Lung (tissue), 12 donors: ENCODE data around the gene MTMR4. TPM values are rescaled to one million over a fixed set of nuclear protein-coding genes. Genes with fewer than 3 reads are reported as not detected.

Experiments used
- ATAC-seq: fragments of 200-7000 bp; cut with Tn5 transposase; one replicate; pipeline ENCODE4 v1.9.1; 2020; ENCODE audit warnings: moderate number of reproducible peaks; ENCODE audit not compliant: insufficient read depth, low FRiP score
- DNase-seq, 3 donors: peaks; one replicate each; pipeline ENCODE4 v3.0.0-alpha.2; 2013 to 2017
- H3K27ac ChIP-seq, 2 donors: one replicate each; pipeline ENCODE4 v1.5.1; 2013; ENCODE audit warnings: mild to moderate bottlenecking in 2 of 2, moderate library complexity in 2 of 2, control low read depth in 1 of 2, inconsistent platforms in 1 of 2, low read depth in 1 of 2, low read length in 1 of 2
- H3K27me3 ChIP-seq, 3 donors: one replicate each; pipeline ENCODE4 v1.5.1; 2013; ENCODE audit warnings: low read length in 2 of 3; ENCODE audit not compliant: control insufficient read depth in 3 of 3, insufficient read depth in 3 of 3
- H3K36me3 ChIP-seq, 4 donors: one replicate each; pipeline ENCODE4 v1.5.1; 2013; ENCODE audit warnings: low read length in 4 of 4, mild to moderate bottlenecking in 1 of 4, moderate library complexity in 1 of 4; ENCODE audit not compliant: control insufficient read depth in 4 of 4, insufficient read depth in 4 of 4
- H3K4me1 ChIP-seq, 5 donors: one replicate each; pipeline ENCODE4 v1.5.1; 2013; ENCODE audit warnings: low read length in 5 of 5, mild to moderate bottlenecking in 2 of 5, moderate library complexity in 1 of 5; ENCODE audit not compliant: control insufficient read depth in 5 of 5, insufficient read depth in 5 of 5
- H3K4me3 ChIP-seq: one replicate; pipeline ENCODE4 v1.5.1; 2013; ENCODE audit warnings: mild to moderate bottlenecking, control low read depth, moderate library complexity
- H3K9ac ChIP-seq, 2 donors: one replicate each; pipeline ENCODE4 v1.5.1; 2013; ENCODE audit warnings: low read length in 2 of 2, control low read depth in 1 of 2; ENCODE audit not compliant: insufficient read depth in 1 of 2
- H3K9me3 ChIP-seq, 4 donors: one replicate each; pipeline ENCODE4 v1.5.1; 2013; ENCODE audit warnings: low read length in 3 of 4, mild to moderate bottlenecking in 1 of 4, moderate library complexity in 1 of 4; ENCODE audit not compliant: control insufficient read depth in 4 of 4, insufficient read depth in 3 of 4
- CTCF ChIP-seq: IDR thresholded peaks from 2 replicates; pipeline ENCODE4 v1.5.1; 2012; ENCODE audit warnings: mild to moderate bottlenecking; ENCODE audit errors: control extremely low read depth, extremely low read depth
- WGBS, 2 donors: extraction: QIAGEN DNeasy Blood & Tissue Kit; methylation state at CpG; one replicate each; pipeline ENCODE4 v1.1.7; 2013; 5-methylcytosine and 5-hydroxymethylcytosine counted together
- polyA plus RNA-seq, 2 donors: library from polyadenylated mRNA; stranded (reverse); fragments of 200-250 nt; gene quantifications; one replicate each; pipeline ENCODE4 v1.2.1, GENCODE V29; 2013
- total RNA-seq, 2 donors: library from RNA; depleted of rRNA in 1 of 2; stranded (reverse); fragments of >200 nt in 1 of 2; gene quantifications; one replicate each; pipeline ENCODE4 v1.2.1, GENCODE V29; 2014 to 2021
- donor health status: control.
- donor health status: control.
- donor health status: Bipolar disorder and iron deficiency.
- donor health status: healthy.
- donor health status: DM: yes; HTN: yes; CAD: no.

Gene MTMR4
- total and polyA plus RNA-seq, 4 donors = 12.9 to 46.1 (median 31.2) TPM

GRCh38 chr17:58513267-58513964, 1.0 kb downstream of the MTMR4 start:
- no peak for TF ChIP-seq CTCF
- H3K27ac ChIP-seq = no peak overlapping the region
- 28 to 37% methylated on average over 14 of the region's 14 CpGs for WGBS, 2 donors
- ATAC-seq = no peak
- no peaks in the 10 kb centered on the region for H3K27me3 ChIP-seq
- peak overlapping the region in 1 of 2 donors; percentile 46 for H3K9ac ChIP-seq
- H3K4me3 ChIP-seq = peak overlapping the region; percentile 71
- no peaks in the 10 kb centered on the region for H3K9me3 ChIP-seq
- H3K36me3 ChIP-seq = peaks cover 13 to 41% (median 32%) of the 10 kb centered on the region in 4 donors
- no peak for DNase-seq
- H3K4me1 ChIP-seq = peaks cover 0 to 36% (median 13%) of the 10 kb centered on the region in 5 donors

- no peaks in the 10 kb centered on the region for H3K9me3 ChIP-seq
- no peak for TF ChIP-seq CTCF
- DNase-seq (no peak), ATAC-seq (no peak)
- H3K36me3 ChIP-seq = peaks cover 24 to 68% (median 51%) of the 10 kb centered on the region in 4 donors
- no peaks in the 10 kb centered on the region for H3K27me3 ChIP-seq
- H3K9ac ChIP-seq = no peak overlapping the region
- H3K4me1 ChIP-seq = peaks cover 0 to 18% (median 6%) of the 10 kb centered on the region in 5 donors
- 92 to 94% methylated on average over 5 of the region's 5 CpGs for WGBS, 2 donors
- no peak overlapping the region for H3K27ac ChIP-seq
- no peak overlapping the region for H3K4me3 ChIP-seq
These were observed 4.4 kb downstream of the MTMR4 start for GRCh38 chr17:58510075-58510474.

GRCh38 chr17:58508341-58509067, 5.9 kb downstream of the MTMR4 start:
- WGBS, 2 donors = 86 to 91% methylated on average over 10 of the region's 10 CpGs

More at GRCh38 chr17:58508341-58509067, 5.9 kb downstream of the MTMR4 start:
- Histone ChIP-seq H3K36me3 (peaks cover 28 to 82% (median 65%) of the 10 kb centered on the region in 4 donors), H3K4me1 (peaks cover 0 to 8% (median 2%) of the 10 kb centered on the region in 5 donors), H3K27ac (no peak overlapping the region), H3K9me3 (no peaks in the 10 kb centered on the region), H3K4me3 (no peak overlapping the region), H3K27me3 (no peaks in the 10 kb centered on the region), H3K9ac (no peak overlapping the region)
- TF ChIP-seq CTCF = no peak
- no peak for DNase-seq
- no peak for ATAC-seq
